NT2/D1 (cell line): ENCODE results near the gene HOXD10.

Experiments
- SUZ12 ChIP-seq: IDR thresholded peaks from 2 replicates; pipeline ENCODE4 v1.6.1; 2011; ENCODE audit not compliant: insufficient read length, insufficient read depth; ENCODE audit errors: extremely low read depth
- YY1 ChIP-seq: IDR thresholded peaks from 2 replicates; pipeline ENCODE4 v1.6.1; 2011; ENCODE audit not compliant: insufficient read length, insufficient read depth
- ZNF274 ChIP-seq: IDR thresholded peaks from 2 replicates; pipeline ENCODE4 v1.6.1; 2011; ENCODE audit warnings: mild to moderate bottlenecking, low read depth, low read length

- TF ChIP-seq YY1 (no peak), ZNF274 (no peak), SUZ12 (no peak)
Measured at GRCh38 chr2:176079285-176079830, 37.2 kb upstream of the HOXD10 start.
